Naive thymus-derived CD4-positive, alpha-beta T cell (primary cell): ENCODE measurements around the gene RIOK2. TPM values are rescaled to one million over a fixed set of nuclear protein-coding genes. Genes with fewer than 3 reads are reported as not detected.

Experiments used
- ATAC-seq: fragments of 150-1000 bp; cut with Tn5 transposase; 2 replicates; pipeline ENCODE4 v1.10.0; 2021; ENCODE audit warnings: mild to moderate bottlenecking, moderate library complexity
- CTCF ChIA-PET: fragments of 350-600 bp; sonication (Branson Sonifier 250); formaldehyde crosslinking; loops from one replicate; lab custom pipeline; 2021; ENCODE audit warnings: antibody characterized with exemption; lab: Charles Lee
- POLR2A ChIA-PET: fragments of 350-600 bp; sonication (Branson Sonifier 250); formaldehyde crosslinking; loops from one replicate; lab custom pipeline; 2021; ENCODE audit warnings: antibody characterized with exemption, inconsistent platforms; lab: Charles Lee
- DNase-seq, 9 donors: peaks; one replicate each; pipeline versions ENCODE4 v3.0.0 to v3.0.0-alpha.2; 2020 to 2022; ENCODE audit warnings: mixed read lengths in 1 of 9
- H3K27ac ChIP-seq: one replicate; pipeline ENCODE4 v1.7.0; 2013; ENCODE audit warnings: mild to moderate bottlenecking, low read depth, low read length, moderate library complexity
- H3K27me3 ChIP-seq, 2 donors: one replicate each; pipeline ENCODE4 v1.7.0; 2013; ENCODE audit warnings: low read length in 2 of 2, mild to moderate bottlenecking in 2 of 2, moderate library complexity in 2 of 2; ENCODE audit not compliant: control insufficient read depth in 2 of 2, insufficient read depth in 2 of 2
- H3K36me3 ChIP-seq, 3 experiments: 1 replicate in 2 of 3; 2 replicates in 1 of 3; pipeline ENCODE4 v1.7.0; 2013; ENCODE audit warnings: low read length in 3 of 3, mild to moderate bottlenecking in 3 of 3, moderate library complexity in 1 of 3; ENCODE audit not compliant: insufficient read depth in 3 of 3, control insufficient read depth in 2 of 3
- H3K4me1 ChIP-seq, 2 donors: one replicate each; pipeline ENCODE4 v1.7.0; 2013; ENCODE audit warnings: low read length in 2 of 2, mild to moderate bottlenecking in 2 of 2, moderate library complexity in 1 of 2; ENCODE audit not compliant: control insufficient read depth in 2 of 2, insufficient read depth in 2 of 2
- H3K4me3 ChIP-seq: 2 replicates; pipeline ENCODE4 v1.7.0; 2013; ENCODE audit warnings: mild to moderate bottlenecking, low read length
- H3K9me3 ChIP-seq, 3 experiments: 1 replicate in 2 of 3; 2 replicates in 1 of 3; pipeline ENCODE4 v1.7.0; 2013; ENCODE audit warnings: low read length in 3 of 3; ENCODE audit not compliant: control insufficient read depth in 2 of 3
- H3K27ac Mint-ChIP-seq, 9 donors: one replicate each; pipeline ENCODE4 v1.8.0; 2020 to 2022; ENCODE audit warnings: mixed read lengths in 9 of 9, mild to moderate bottlenecking in 8 of 9, moderate library complexity in 5 of 9, inconsistent platforms in 2 of 9
- H3K27me3 Mint-ChIP-seq, 5 donors: one replicate each; pipeline ENCODE4 v1.8.0; 2021 to 2022; ENCODE audit warnings: mixed read lengths in 5 of 5, mild to moderate bottlenecking in 1 of 5
- H3K36me3 Mint-ChIP-seq, 5 donors: one replicate each; pipeline ENCODE4 v1.8.0; 2020 to 2022; ENCODE audit warnings: mixed read lengths in 5 of 5, mild to moderate bottlenecking in 3 of 5, inconsistent platforms in 1 of 5
- H3K4me1 Mint-ChIP-seq, 7 donors: one replicate each; pipeline ENCODE4 v1.8.0; 2020 to 2022; ENCODE audit warnings: mixed read lengths in 7 of 7, mild to moderate bottlenecking in 3 of 7, inconsistent platforms in 1 of 7
- H3K4me3 Mint-ChIP-seq, 10 donors: one replicate each; pipeline ENCODE4 v1.8.0; 2020 to 2022; ENCODE audit warnings: mild to moderate bottlenecking in 10 of 10, mixed read lengths in 10 of 10, moderate library complexity in 6 of 10, inconsistent platforms in 2 of 10
- H3K9me3 Mint-ChIP-seq, 11 donors: one replicate each; pipeline ENCODE4 v1.8.0; 2020 to 2022; ENCODE audit warnings: mixed read lengths in 11 of 11, mild to moderate bottlenecking in 4 of 11, inconsistent platforms in 1 of 11, moderate library complexity in 1 of 11
- intact Hi-C, 2 donors: fragments of 100-400 bp; cut with micrococcal nuclease; formaldehyde crosslinking; loops; one replicate each; pipeline ENCODE4 v1.15.1; 2023
- polyA plus RNA-seq, 2 donors: library from polyadenylated mRNA; unstranded; fragments of 300-500 nt; fragmentation: Illumina TruSeq; gene quantifications; one replicate each; pipeline ENCODE4 v1.2.3, GENCODE V29; 2021
- total RNA-seq, 6 experiments: library from RNA in 5 of 6; stranded (reverse) in 5 of 6; gene quantifications; 1 replicate in 5 of 6; 2 replicates in 1 of 6; pipeline ENCODE4 v1.2.3 and lab custom pipeline; 2021 to 2026

RIOK2 gene
- total and polyA plus RNA-seq, 7 experiments from 2014 or later = 18.8 to 36.0 (median 28.2) TPM

GRCh38 chr5:97131139-97131710 is 51.8 kb downstream of the RIOK2 start:
- H3K36me3 Mint-ChIP-seq = peaks cover 0 to 2% (median 0%) of the 10 kb centered on the region in 5 donors
- intact Hi-C loops = no loop called here
- Histone ChIP-seq H3K36me3 (no peaks in the 10 kb centered on the region), H3K4me1 (no peaks in the 10 kb centered on the region), H3K4me3 (no peak overlapping the region), H3K9me3 (no peaks in the 10 kb centered on the region), H3K27ac (no peak overlapping the region), H3K27me3 (no peaks in the 10 kb centered on the region)
- H3K27ac Mint-ChIP-seq = no peak overlapping the region
- H3K4me1 Mint-ChIP-seq = peaks cover 5 to 12% (median 7%) of the 10 kb centered on the region in 7 donors
- H3K9me3 Mint-ChIP-seq = peaks cover 0 to 1% (median 0%) of the 10 kb centered on the region in 11 donors
- ATAC-seq = no peak
- ChIA-PET CTCF (no interaction called here), POLR2A (no interaction called here)
- H3K27me3 Mint-ChIP-seq = peaks cover 0 to 23% (median 7%) of the 10 kb centered on the region in 5 donors
- no peak overlapping the region for H3K4me3 Mint-ChIP-seq
- DNase-seq = no peak

- Histone ChIP-seq H3K36me3 (no peaks in the 10 kb centered on the region), H3K27me3 (no peaks in the 10 kb centered on the region), H3K9me3 (no peaks in the 10 kb centered on the region), H3K27ac (no peak overlapping the region), H3K4me3 (no peak overlapping the region), H3K4me1 (no peaks in the 10 kb centered on the region)
- ATAC-seq = no peak
- H3K36me3 Mint-ChIP-seq = peaks cover 0 to 2% (median 0%) of the 10 kb centered on the region in 5 donors
- ChIA-PET CTCF (no interaction called here), POLR2A (no interaction called here)
- H3K9me3 Mint-ChIP-seq = no peaks in the 10 kb centered on the region
- no peak overlapping the region for H3K4me3 Mint-ChIP-seq
- peaks cover 0 to 6% (median 2%) of the 10 kb centered on the region in 7 donors for H3K4me1 Mint-ChIP-seq
- H3K27ac Mint-ChIP-seq = no peak overlapping the region
- DNase-seq = no peak
- intact Hi-C loops = no loop called here
- peaks cover 0 to 44% (median 15%) of the 10 kb centered on the region in 5 donors for H3K27me3 Mint-ChIP-seq
These were observed 55.3 kb downstream of the RIOK2 start for GRCh38 chr5:97127727-97128126.

- Histone ChIP-seq H3K4me3 (no peak overlapping the region), H3K4me1 (no peaks in the 10 kb centered on the region), H3K27ac (no peak overlapping the region), H3K27me3 (no peaks in the 10 kb centered on the region), H3K36me3 (no peaks in the 10 kb centered on the region), H3K9me3 (no peaks in the 10 kb centered on the region)
- Mint-ChIP-seq H3K27ac (no peak overlapping the region), H3K4me3 (no peak overlapping the region), H3K36me3 (no peaks in the 10 kb centered on the region), H3K27me3 (peaks cover 0 to 42% (median 15%) of the 10 kb centered on the region in 5 donors), H3K4me1 (peaks cover 0 to 2% (median 0%) of the 10 kb centered on the region in 7 donors), H3K9me3 (no peaks in the 10 kb centered on the region)
- DNase-seq (no peak), ATAC-seq (no peak)
- POLR2A ChIA-PET = no interaction called here
- intact Hi-C loops = no loop called here
- CTCF ChIA-PET = no interaction called here
These were observed 57.8 kb downstream of the RIOK2 start for GRCh38 chr5:97125125-97125683.

GRCh38 chr5:97124335-97124734 is 58.7 kb downstream of the RIOK2 start:
- H3K27me3 Mint-ChIP-seq = peaks cover 0 to 47% (median 15%) of the 10 kb centered on the region in 5 donors
- intact Hi-C loops = no loop called here
- no peaks in the 10 kb centered on the region for H3K27me3 ChIP-seq
- H3K36me3 Mint-ChIP-seq = no peaks in the 10 kb centered on the region
- no peak overlapping the region for H3K4me3 ChIP-seq
- no peak for ATAC-seq
- no peaks in the 10 kb centered on the region for H3K9me3 Mint-ChIP-seq
- no peak overlapping the region for H3K4me3 Mint-ChIP-seq
- no peaks in the 10 kb centered on the region for H3K4me1 ChIP-seq
- DNase-seq = no peak
- CTCF ChIA-PET = no interaction called here
- H3K27ac Mint-ChIP-seq = no peak overlapping the region
- POLR2A ChIA-PET = no interaction called here
- H3K36me3 ChIP-seq = no peaks in the 10 kb centered on the region
- H3K4me1 Mint-ChIP-seq = peaks cover 0 to 2% (median 0%) of the 10 kb centered on the region in 7 donors
- H3K9me3 ChIP-seq = no peaks in the 10 kb centered on the region
- H3K27ac ChIP-seq = no peak overlapping the region

- intact Hi-C loops = no loop called here
- H3K4me1 ChIP-seq = no peaks in the 10 kb centered on the region
- POLR2A ChIA-PET = no interaction called here
- Mint-ChIP-seq H3K27ac (no peak overlapping the region), H3K4me3 (no peak overlapping the region), H3K4me1 (no peaks in the 10 kb centered on the region), H3K36me3 (no peaks in the 10 kb centered on the region), H3K27me3 (peaks cover 0 to 40% (median 5%) of the 10 kb centered on the region in 5 donors), H3K9me3 (no peaks in the 10 kb centered on the region)
- H3K9me3 ChIP-seq = no peaks in the 10 kb centered on the region
- ATAC-seq = no peak
- no peak overlapping the region for H3K27ac ChIP-seq
- CTCF ChIA-PET = no interaction called here
- H3K27me3 ChIP-seq = no peaks in the 10 kb centered on the region
- no peak for DNase-seq
- no peak overlapping the region for H3K4me3 ChIP-seq
- H3K36me3 ChIP-seq = no peaks in the 10 kb centered on the region
These were observed 61.2 kb downstream of the RIOK2 start for GRCh38 chr5:97121848-97122247.

GRCh38 chr5:97120195-97120594 is 62.9 kb downstream of the RIOK2 start:
- Mint-ChIP-seq H3K27ac (no peak overlapping the region), H3K27me3 (peaks cover 0 to 36% (median 5%) of the 10 kb centered on the region in 5 donors), H3K9me3 (no peaks in the 10 kb centered on the region), H3K36me3 (no peaks in the 10 kb centered on the region), H3K4me1 (no peaks in the 10 kb centered on the region), H3K4me3 (no peak overlapping the region)
- Histone ChIP-seq H3K9me3 (no peaks in the 10 kb centered on the region), H3K4me3 (no peak overlapping the region), H3K4me1 (no peaks in the 10 kb centered on the region), H3K27ac (no peak overlapping the region), H3K27me3 (no peaks in the 10 kb centered on the region), H3K36me3 (no peaks in the 10 kb centered on the region)
- DNase-seq (no peak), ATAC-seq (no peak)
- intact Hi-C loops = no loop called here
- ChIA-PET CTCF (no interaction called here), POLR2A (no interaction called here)

- no peaks in the 10 kb centered on the region for H3K36me3 ChIP-seq
- no peaks in the 10 kb centered on the region for H3K27me3 ChIP-seq
- H3K27me3 Mint-ChIP-seq = peaks cover 0 to 31% (median 5%) of the 10 kb centered on the region in 5 donors
- no peak overlapping the region for H3K4me3 ChIP-seq
- POLR2A ChIA-PET = no interaction called here
- no peak overlapping the region for H3K27ac Mint-ChIP-seq
- ATAC-seq = no peak
- no peaks in the 10 kb centered on the region for H3K9me3 ChIP-seq
- CTCF ChIA-PET = no interaction called here
- no peaks in the 10 kb centered on the region for H3K9me3 Mint-ChIP-seq
- H3K27ac ChIP-seq = no peak overlapping the region
- DNase-seq = no peak
- H3K4me1 ChIP-seq = no peaks in the 10 kb centered on the region
- intact Hi-C loops = no loop called here
- no peaks in the 10 kb centered on the region for H3K36me3 Mint-ChIP-seq
- H3K4me3 Mint-ChIP-seq = no peak overlapping the region
- no peaks in the 10 kb centered on the region for H3K4me1 Mint-ChIP-seq
These were observed 64.0 kb downstream of the RIOK2 start for GRCh38 chr5:97119007-97119390.
